ENCODE measurements around the gene ZBTB7C. TPM values are rescaled to one million over a fixed set of nuclear protein-coding genes. Genes with fewer than 3 reads are reported as not detected.
A peak's percentile ranks its signal among the peaks of the same experiment; 100 is the strongest.

Gene ZBTB7C
- total RNA-seq, 1 experiment from 2014 or later, result 0.33 TPM

- no CpG with 5 or more reads among the region's 15 CpGs for WGBS (ENCODE audit: extremely low coverage, insufficient read length, low lambda C conversion rate)
Measured at GRCh38 chr18:48355276-48356115, 53.7 kb downstream of the ZBTB7C start.

More at GRCh38 chr18:48355276-48356115, 53.7 kb downstream of the ZBTB7C start:
- H3K27ac Mint-ChIP-seq, result no peak overlapping the region
- H2BK120ac ChIP-seq (ENCODE audit: low read depth, low read length, poor library complexity, severe bottlenecking), result no peak overlapping the region
- no peaks in the 10 kb centered on the region for H3K27me3 ChIP-seq (ENCODE audit: insufficient read depth, low read length)
- no peak overlapping the region for H3K4me3 Mint-ChIP-seq
- peaks cover 9% of the 10 kb centered on the region for H3K27me3 Mint-ChIP-seq (ENCODE audit: low read depth)
- no peak overlapping the region for H4K91ac ChIP-seq (ENCODE audit: insufficient read length, low read depth, low read length)
- no peak overlapping the region for H4K5ac ChIP-seq (ENCODE audit: insufficient read length, low read depth, low read length)
- H2BK12ac ChIP-seq (ENCODE audit: insufficient read length, low read depth, low read length), result no peak overlapping the region
- no peak overlapping the region for H3K4me2 ChIP-seq (ENCODE audit: insufficient read depth, insufficient read length, low read length)
- no peaks in the 10 kb centered on the region for H3K79me1 ChIP-seq (ENCODE audit: insufficient read depth, low read depth, low read length, poor library complexity, severe bottlenecking)
- no peak overlapping the region for H3K18ac ChIP-seq (ENCODE audit: insufficient read length, low read depth, low read length)
- H2BK15ac ChIP-seq (ENCODE audit: low read depth, low read length), result no peak overlapping the region
- no peak overlapping the region for H3T11ph ChIP-seq (ENCODE audit: low read length)
- no peak overlapping the region for H2AK5ac ChIP-seq (ENCODE audit: insufficient read length, low read length)
- no peaks in the 10 kb centered on the region for H3K9me3 ChIP-seq (ENCODE audit: control insufficient read depth, low read depth, low read length)
- no peaks in the 10 kb centered on the region; the same call in 1 of the 2 replicates for H3K4me1 ChIP-seq (ENCODE audit: insufficient read depth, low read length)
- H3K56ac ChIP-seq (ENCODE audit: insufficient read length, low read depth, low read length), result no peak overlapping the region
- no peak overlapping the region for H3K9ac ChIP-seq (ENCODE audit: extremely low read depth, insufficient read length, low read length)
- peak; percentile 17 for DNase-seq
- no peak for TF ChIP-seq CTCF (conservative IDR thresholded peaks at IDR 0.05)
- H3K4ac ChIP-seq (ENCODE audit: low read depth, low read length), result no peak overlapping the region
- no peaks in the 10 kb centered on the region for H3K23me2 ChIP-seq (ENCODE audit: insufficient read length, low read depth, low read length, poor library complexity, severe bottlenecking)
- H2BK5ac ChIP-seq (ENCODE audit: insufficient read length, low read length), result no peak overlapping the region
- peaks cover 15 to 19% of the 10 kb centered on the region in 2 experiments for H3K4me1 Mint-ChIP-seq
- peaks cover 0 to 7% (median 1%) of the 10 kb centered on the region in 3 experiments; a peak in 1 of 7 replicates for H3K36me3 Mint-ChIP-seq (ENCODE audit: insufficient read depth in 1 of 3, low read depth in 3 of 3)
- H3K27ac ChIP-seq (ENCODE audit: insufficient read length, low read depth, low read length), result no peak overlapping the region
- no peaks in the 10 kb centered on the region for H4K20me1 ChIP-seq (ENCODE audit: control insufficient read depth, insufficient read depth, insufficient read length)
- H2AFZ ChIP-seq (ENCODE audit: low read length), result no peak overlapping the region
- H3K14ac ChIP-seq (ENCODE audit: insufficient read depth, low read length), result no peak overlapping the region
- peaks cover 0 to 3% of the 10 kb centered on the region in 2 experiments; a peak in 1 of 5 replicates for H3K9me3 Mint-ChIP-seq
- H3K79me2 ChIP-seq (ENCODE audit: insufficient read depth, low read length), result no peaks in the 10 kb centered on the region
- H3K23ac ChIP-seq (ENCODE audit: insufficient read length, low read depth, low read length), result no peak overlapping the region
- H2BK20ac ChIP-seq (ENCODE audit: low read depth, low read length, poor library complexity, severe bottlenecking), result no peak overlapping the region
- no peak overlapping the region for H4K8ac ChIP-seq (replicated peaks; ENCODE audit: insufficient read length, low read depth, low read length)

Measured in H9 (cell line).